ENCODE measurements around the gene NRROS.

NRROS gene

GRCh38 chr3:196645897-196646665, 6.6 kb downstream of the NRROS start:
- Histone ChIP-seq H3K27me3 (ENCODE audit: insufficient read depth, low read depth, severe bottlenecking) (no peaks in the 10 kb centered on the region), H3K36me3 (no peaks in the 10 kb centered on the region), H3K4me3 (ENCODE audit: low read depth, low read length) (no peak overlapping the region), H3K9me3 (ENCODE audit: severe bottlenecking) (no peaks in the 10 kb centered on the region), H3K27ac (no peak overlapping the region)
- TF ChIP-seq CTCF (IDR thresholded peaks at IDR 0.05; ENCODE audit: low read depth, low read length): no peak
- DNase-seq: no peak

GRCh38 chr3:196646666-196647216, 7.2 kb downstream of the NRROS start:
- Histone ChIP-seq H3K36me3 (no peaks in the 10 kb centered on the region), H3K4me3 (ENCODE audit: low read depth, low read length) (no peak overlapping the region), H3K27ac (no peak overlapping the region), H3K9me3 (ENCODE audit: severe bottlenecking) (no peaks in the 10 kb centered on the region), H3K27me3 (ENCODE audit: insufficient read depth, low read depth, severe bottlenecking) (no peaks in the 10 kb centered on the region)
- no peak for TF ChIP-seq CTCF (IDR thresholded peaks at IDR 0.05; ENCODE audit: low read depth, low read length)
- no peak for DNase-seq

GRCh38 chr3:196650740-196651311, 11.3 kb downstream of the NRROS start:
- no peak for DNase-seq
- no peaks in the 10 kb centered on the region for H3K27me3 ChIP-seq (ENCODE audit: insufficient read depth, low read depth, severe bottlenecking)
- no peaks in the 10 kb centered on the region for H3K9me3 ChIP-seq (ENCODE audit: severe bottlenecking)
- TF ChIP-seq CTCF (IDR thresholded peaks at IDR 0.05; ENCODE audit: low read depth, low read length): no peak
- H3K36me3 ChIP-seq: no peaks in the 10 kb centered on the region
- no peak overlapping the region for H3K4me3 ChIP-seq (ENCODE audit: low read depth, low read length)
- no peak overlapping the region for H3K27ac ChIP-seq

- no peak for TF ChIP-seq CTCF (IDR thresholded peaks at IDR 0.05; ENCODE audit: low read depth, low read length)
These were observed 12.3 kb downstream of the NRROS start for GRCh38 chr3:196651819-196652218.

GRCh38 chr3:196652961-196653795, 13.7 kb downstream of the NRROS start:
- H3K27ac ChIP-seq: no peak overlapping the region
- H3K4me3 ChIP-seq (ENCODE audit: low read depth, low read length): no peak overlapping the region
- no peak for DNase-seq
- no peaks in the 10 kb centered on the region for H3K27me3 ChIP-seq (ENCODE audit: insufficient read depth, low read depth, severe bottlenecking)
- H3K9me3 ChIP-seq (ENCODE audit: severe bottlenecking): no peaks in the 10 kb centered on the region
- no peak for TF ChIP-seq CTCF (IDR thresholded peaks at IDR 0.05; ENCODE audit: low read depth, low read length)
- no peaks in the 10 kb centered on the region for H3K36me3 ChIP-seq

More at GRCh38 chr3:196651819-196652218, 12.3 kb downstream of the NRROS start:
- no peaks in the 10 kb centered on the region for H3K27me3 ChIP-seq (ENCODE audit: insufficient read depth, low read depth, severe bottlenecking)
- no peaks in the 10 kb centered on the region for H3K36me3 ChIP-seq
- H3K4me3 ChIP-seq (ENCODE audit: low read depth, low read length): no peak overlapping the region
- DNase-seq: no peak
- H3K27ac ChIP-seq: no peak overlapping the region
- H3K9me3 ChIP-seq (ENCODE audit: severe bottlenecking): no peaks in the 10 kb centered on the region

Measured in WERI-Rb-1 (cell line).